GM12878 (cell line): ENCODE results near the gene SLC1A2.

Experiments used
- CTCF ChIP-seq, 3 experiments: IDR thresholded peaks in 2 of 3; conservative IDR thresholded peaks in 1 of 3; 2 replicates each; pipeline ENCODE4 v1.5.1; 2011; ENCODE audit warnings: low read depth in 3 of 3, low read length in 3 of 3, mild to moderate bottlenecking in 3 of 3, control low read depth in 2 of 3, moderate library complexity in 2 of 3, inconsistent platforms in 1 of 3, mixed read lengths in 1 of 3; ENCODE audit not compliant: control insufficient read depth in 2 of 3, insufficient read depth in 1 of 3; ENCODE audit errors: extremely low read depth in 1 of 3
- EZH2 ChIP-seq: IDR thresholded peaks from 2 replicates; pipeline ENCODE4 v1.6.1; 2012; ENCODE audit warnings: low read depth, mild to moderate bottlenecking, control low read depth, inconsistent platforms, low read length, borderline replicate concordance; ENCODE audit not compliant: control insufficient read depth
- JUNB ChIP-seq: IDR thresholded peaks from 2 replicates; pipeline ENCODE4 v1.6.1; 2016; ENCODE audit warnings: antibody characterized with exemption, mild to moderate bottlenecking
- MAX ChIP-seq: IDR thresholded peaks from 2 replicates; pipeline ENCODE4 v1.6.1; 2012; ENCODE audit warnings: low read depth, low read length, improper control_type of control experiment
- MYC ChIP-seq: IDR thresholded peaks from 2 replicates; pipeline ENCODE4 v1.6.1; 2011; ENCODE audit warnings: mild to moderate bottlenecking, low read length, moderate library complexity, inconsistent platforms; ENCODE audit not compliant: insufficient read depth, insufficient replicate concordance, insufficient read length, severe bottlenecking
- NFYB ChIP-seq: IDR thresholded peaks from 2 replicates; pipeline ENCODE4 v1.6.1; 2011; ENCODE audit warnings: low read depth, mild to moderate bottlenecking, low read length, improper control_type of control experiment, moderate library complexity; ENCODE audit not compliant: insufficient read depth
- RFX5 ChIP-seq: IDR thresholded peaks from 2 replicates; pipeline ENCODE4 v1.6.1; 2011; ENCODE audit warnings: low read depth, low read length, improper control_type of control experiment
- SMAD1 ChIP-seq: fragments of 450-650 bp; IDR thresholded peaks from 2 replicates; pipeline ENCODE4 v1.6.1; 2018; ENCODE audit warnings: mild to moderate bottlenecking, low read depth; ENCODE audit not compliant: partially characterized antibody
- STAT1 ChIP-seq: fragments of 450-650 bp; conservative IDR thresholded peaks from 2 replicates; pipeline ENCODE4 v1.6.1; 2014; ENCODE audit warnings: antibody characterized with exemption, mild to moderate bottlenecking
- YY1 ChIP-seq: IDR thresholded peaks from 2 replicates; pipeline ENCODE4 v1.6.1; 2011; ENCODE audit warnings: low read depth, mild to moderate bottlenecking, low read length
- ZNF24 ChIP-seq: fragments of 450-650 bp; IDR thresholded peaks from 2 replicates; pipeline ENCODE4 v1.6.1; 2017; ENCODE audit warnings: antibody characterized with exemption, mild to moderate bottlenecking
- ZNF274 ChIP-seq: IDR thresholded peaks from one replicate; pipeline ENCODE4 v1.8.0; 2011; ENCODE audit not compliant: insufficient read length, insufficient read depth
- TF ChIP-seq, protein P1 (sequence below): IDR thresholded peaks from 2 replicates; pipeline ENCODE4 v1.6.1; 2012; ENCODE audit warnings: mild to moderate bottlenecking, low read depth, low read length

GRCh38 chr11:35365961-35366360 is 53.4 kb downstream of the SLC1A2 start:
- TF ChIP-seq CTCF (IDR thresholded peaks at IDR 0.05 in 2 of 3, conservative IDR thresholded peaks at IDR 0.05 in 1 of 3; ENCODE audit: control insufficient read depth in 2 of 3, extremely low read depth in 1 of 3, insufficient read depth in 1 of 3, low read depth in 3 of 3, low read length in 3 of 3) (no peak), JUNB (no peak), NFYB (no peak), EZH2 (no peak), MAX (no peak), STAT1 (no peak), RFX5 (no peak), ZNF274 (no peak), SMAD1 (no peak), ZNF24 (no peak), MYC (no peak), YY1 (no peak)
- TF ChIP-seq, protein P1, sequence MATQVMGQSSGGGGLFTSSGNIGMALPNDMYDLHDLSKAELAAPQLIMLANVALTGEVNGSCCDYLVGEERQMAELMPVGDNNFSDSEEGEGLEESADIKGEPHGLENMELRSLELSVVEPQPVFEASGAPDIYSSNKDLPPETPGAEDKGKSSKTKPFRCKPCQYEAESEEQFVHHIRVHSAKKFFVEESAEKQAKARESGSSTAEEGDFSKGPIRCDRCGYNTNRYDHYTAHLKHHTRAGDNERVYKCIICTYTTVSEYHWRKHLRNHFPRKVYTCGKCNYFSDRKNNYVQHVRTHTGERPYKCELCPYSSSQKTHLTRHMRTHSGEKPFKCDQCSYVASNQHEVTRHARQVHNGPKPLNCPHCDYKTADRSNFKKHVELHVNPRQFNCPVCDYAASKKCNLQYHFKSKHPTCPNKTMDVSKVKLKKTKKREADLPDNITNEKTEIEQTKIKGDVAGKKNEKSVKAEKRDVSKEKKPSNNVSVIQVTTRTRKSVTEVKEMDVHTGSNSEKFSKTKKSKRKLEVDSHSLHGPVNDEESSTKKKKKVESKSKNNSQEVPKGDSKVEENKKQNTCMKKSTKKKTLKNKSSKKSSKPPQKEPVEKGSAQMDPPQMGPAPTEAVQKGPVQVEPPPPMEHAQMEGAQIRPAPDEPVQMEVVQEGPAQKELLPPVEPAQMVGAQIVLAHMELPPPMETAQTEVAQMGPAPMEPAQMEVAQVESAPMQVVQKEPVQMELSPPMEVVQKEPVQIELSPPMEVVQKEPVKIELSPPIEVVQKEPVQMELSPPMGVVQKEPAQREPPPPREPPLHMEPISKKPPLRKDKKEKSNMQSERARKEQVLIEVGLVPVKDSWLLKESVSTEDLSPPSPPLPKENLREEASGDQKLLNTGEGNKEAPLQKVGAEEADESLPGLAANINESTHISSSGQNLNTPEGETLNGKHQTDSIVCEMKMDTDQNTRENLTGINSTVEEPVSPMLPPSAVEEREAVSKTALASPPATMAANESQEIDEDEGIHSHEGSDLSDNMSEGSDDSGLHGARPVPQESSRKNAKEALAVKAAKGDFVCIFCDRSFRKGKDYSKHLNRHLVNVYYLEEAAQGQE = no peak
